ENCODE data around the gene MAL.

MAL gene

GRCh38 chr2:94985636-94986035 lies 39.9 kb upstream of the MAL start:
- no peak overlapping the region for H4K8ac ChIP-seq (ENCODE audit: low read depth, low read length)
- no peak overlapping the region for H3K14ac ChIP-seq (ENCODE audit: low read length)
- H3K27ac ChIP-seq (ENCODE audit: low read depth, low read length): no peak overlapping the region
- no peaks in the 10 kb centered on the region for H3K79me2 ChIP-seq (ENCODE audit: control insufficient read depth, insufficient read depth, low read length, poor library complexity)
- no peak overlapping the region for H3K18ac ChIP-seq (ENCODE audit: low read length)
- no peak overlapping the region for H3K4me3 ChIP-seq (ENCODE audit: low read depth, low read length)
- peaks cover 2% of the 10 kb centered on the region for H3K9me3 ChIP-seq (ENCODE audit: insufficient read depth, low read depth, low read length)
- no peak overlapping the region for H3K4ac ChIP-seq (ENCODE audit: low read depth, low read length)
- no peak for DNase-seq
- H4K12ac ChIP-seq (ENCODE audit: low read depth, low read length): no peak overlapping the region
- peaks cover 0 to 3% of the 10 kb centered on the region in 2 experiments for H3K4me1 ChIP-seq (ENCODE audit: control insufficient read depth in 1 of 2, insufficient read depth in 2 of 2, low read length in 2 of 2)
- H3K23ac ChIP-seq (ENCODE audit: low read length): no peak overlapping the region
- no peak overlapping the region for H4K91ac ChIP-seq (ENCODE audit: low read depth, low read length)
- H2AFZ ChIP-seq (ENCODE audit: insufficient read depth, low read length, poor library complexity): no peak overlapping the region
- H2AK5ac ChIP-seq (ENCODE audit: low read length): no peak overlapping the region
- no peaks in the 10 kb centered on the region for H3K79me1 ChIP-seq (ENCODE audit: low read length)
- H3K9ac ChIP-seq (ENCODE audit: low read length): no peak overlapping the region
- H3K36me3 ChIP-seq (ENCODE audit: control insufficient read depth in 1 of 2, insufficient read depth in 2 of 2, low read length in 2 of 2): no peaks in the 10 kb centered on the region
- WGBS (ENCODE audit: extremely low coverage, insufficient coverage, insufficient read length): no CpG with 5 or more reads among the region's 5 CpGs
- no peak overlapping the region for H2BK12ac ChIP-seq (ENCODE audit: low read length)
- no peak overlapping the region for H2BK5ac ChIP-seq (ENCODE audit: low read depth, low read length, poor library complexity)
- H3K4me2 ChIP-seq (ENCODE audit: low read length): no peak overlapping the region
- no peak overlapping the region for H2BK120ac ChIP-seq (ENCODE audit: insufficient read depth, low read length, poor library complexity)
- no peaks in the 10 kb centered on the region for H3K27me3 ChIP-seq (ENCODE audit: insufficient read depth, low read length)

- H3K9ac ChIP-seq (ENCODE audit: low read length): no peak overlapping the region
- no peaks in the 10 kb centered on the region for H3K79me2 ChIP-seq (ENCODE audit: control insufficient read depth, insufficient read depth, low read length, poor library complexity)
- H3K23ac ChIP-seq (ENCODE audit: low read length): no peak overlapping the region
- H4K12ac ChIP-seq (ENCODE audit: low read depth, low read length): no peak overlapping the region
- no peak overlapping the region for H3K4me3 ChIP-seq (ENCODE audit: low read depth, low read length)
- no peak overlapping the region for H3K4ac ChIP-seq (ENCODE audit: low read depth, low read length)
- H4K91ac ChIP-seq (ENCODE audit: low read depth, low read length): no peak overlapping the region
- peaks cover 0 to 3% of the 10 kb centered on the region in 2 experiments for H3K4me1 ChIP-seq (ENCODE audit: control insufficient read depth in 1 of 2, insufficient read depth in 2 of 2, low read length in 2 of 2)
- H3K27ac ChIP-seq (ENCODE audit: low read depth, low read length): no peak overlapping the region
- DNase-seq: peak; percentile 54 to 82
- no peak overlapping the region for H4K8ac ChIP-seq (ENCODE audit: low read depth, low read length)
- H3K4me2 ChIP-seq (ENCODE audit: low read length): no peak overlapping the region
- no CpG with 5 or more reads among the region's 3 CpGs for WGBS (ENCODE audit: extremely low coverage, insufficient coverage, insufficient read length)
- H3K14ac ChIP-seq (ENCODE audit: low read length): no peak overlapping the region
- no peaks in the 10 kb centered on the region for H3K9me3 ChIP-seq (ENCODE audit: insufficient read depth, low read depth, low read length)
- H2BK120ac ChIP-seq (ENCODE audit: insufficient read depth, low read length, poor library complexity): no peak overlapping the region
- H3K18ac ChIP-seq (ENCODE audit: low read length): no peak overlapping the region
- no peaks in the 10 kb centered on the region for H3K36me3 ChIP-seq (ENCODE audit: control insufficient read depth in 1 of 2, insufficient read depth in 2 of 2, low read length in 2 of 2)
- no peaks in the 10 kb centered on the region for H3K27me3 ChIP-seq (ENCODE audit: insufficient read depth, low read length)
- H2AFZ ChIP-seq (ENCODE audit: insufficient read depth, low read length, poor library complexity): no peak overlapping the region
- H3K79me1 ChIP-seq (ENCODE audit: low read length): no peaks in the 10 kb centered on the region
- H2BK5ac ChIP-seq (ENCODE audit: low read depth, low read length, poor library complexity): no peak overlapping the region
- no peak overlapping the region for H2AK5ac ChIP-seq (ENCODE audit: low read length)
- H2BK12ac ChIP-seq (ENCODE audit: low read length): no peak overlapping the region
Observed at GRCh38 chr2:94986392-94986963, 39.0 kb upstream of the MAL start.

- no peak overlapping the region for H3K4me3 ChIP-seq (ENCODE audit: low read depth, low read length)
- H3K79me2 ChIP-seq (ENCODE audit: control insufficient read depth, insufficient read depth, low read length, poor library complexity): no peaks in the 10 kb centered on the region
- no peak overlapping the region for H3K27ac ChIP-seq (ENCODE audit: low read depth, low read length)
- H3K4me1 ChIP-seq (ENCODE audit: control insufficient read depth in 1 of 2, insufficient read depth in 2 of 2, low read length in 2 of 2): peaks cover 0 to 3% of the 10 kb centered on the region in 2 experiments
- no peak overlapping the region for H2AK5ac ChIP-seq (ENCODE audit: low read length)
- H3K4me2 ChIP-seq (ENCODE audit: low read length): no peak overlapping the region
- H3K9ac ChIP-seq (ENCODE audit: low read length): no peak overlapping the region
- H2BK12ac ChIP-seq (ENCODE audit: low read length): no peak overlapping the region
- no peak overlapping the region for H3K4ac ChIP-seq (ENCODE audit: low read depth, low read length)
- no peak overlapping the region for H3K18ac ChIP-seq (ENCODE audit: low read length)
- no peaks in the 10 kb centered on the region for H3K79me1 ChIP-seq (ENCODE audit: low read length)
- no CpG with 5 or more reads among the region's 15 CpGs for WGBS (ENCODE audit: extremely low coverage, insufficient coverage, insufficient read length)
- no peak overlapping the region for H2BK120ac ChIP-seq (ENCODE audit: insufficient read depth, low read length, poor library complexity)
- no peak overlapping the region for H4K12ac ChIP-seq (ENCODE audit: low read depth, low read length)
- H2AFZ ChIP-seq (ENCODE audit: insufficient read depth, low read length, poor library complexity): no peak overlapping the region
- H4K91ac ChIP-seq (ENCODE audit: low read depth, low read length): no peak overlapping the region
- H3K14ac ChIP-seq (ENCODE audit: low read length): no peak overlapping the region
- no peak overlapping the region for H3K23ac ChIP-seq (ENCODE audit: low read length)
- H2BK5ac ChIP-seq (ENCODE audit: low read depth, low read length, poor library complexity): no peak overlapping the region
- H4K8ac ChIP-seq (ENCODE audit: low read depth, low read length): no peak overlapping the region
- no peaks in the 10 kb centered on the region for H3K9me3 ChIP-seq (ENCODE audit: insufficient read depth, low read depth, low read length)
- no peak for DNase-seq
- H3K36me3 ChIP-seq (ENCODE audit: control insufficient read depth in 1 of 2, insufficient read depth in 2 of 2, low read length in 2 of 2): no peaks in the 10 kb centered on the region
- no peaks in the 10 kb centered on the region for H3K27me3 ChIP-seq (ENCODE audit: insufficient read depth, low read length)
Observed at GRCh38 chr2:94987074-94988020, 38.2 kb upstream of the MAL start.

GRCh38 chr2:94990956-94991355 lies 34.6 kb upstream of the MAL start:
- Histone ChIP-seq H3K4me2 (ENCODE audit: low read length) (no peak overlapping the region), H3K9ac (ENCODE audit: low read length) (no peak overlapping the region), H3K27me3 (ENCODE audit: insufficient read depth, low read length) (no peaks in the 10 kb centered on the region), H3K14ac (ENCODE audit: low read length) (no peak overlapping the region), H3K18ac (ENCODE audit: low read length) (no peak overlapping the region), H2AFZ (ENCODE audit: insufficient read depth, low read length, poor library complexity) (no peak overlapping the region), H3K79me1 (ENCODE audit: low read length) (no peaks in the 10 kb centered on the region), H4K8ac (ENCODE audit: low read depth, low read length) (no peak overlapping the region), H2BK120ac (ENCODE audit: insufficient read depth, low read length, poor library complexity) (no peak overlapping the region), H2BK5ac (ENCODE audit: low read depth, low read length, poor library complexity) (no peak overlapping the region), H3K4me3 (ENCODE audit: low read depth, low read length) (no peak overlapping the region), H2BK12ac (ENCODE audit: low read length) (no peak overlapping the region), H3K4ac (ENCODE audit: low read depth, low read length) (no peak overlapping the region), H3K9me3 (ENCODE audit: insufficient read depth, low read depth, low read length) (peaks cover 8% of the 10 kb centered on the region), H3K79me2 (ENCODE audit: control insufficient read depth, insufficient read depth, low read length, poor library complexity) (no peaks in the 10 kb centered on the region), H2AK5ac (ENCODE audit: low read length) (no peak overlapping the region), H3K4me1 (ENCODE audit: control insufficient read depth in 1 of 2, insufficient read depth in 2 of 2, low read length in 2 of 2) (no peaks in the 10 kb centered on the region), H3K27ac (ENCODE audit: low read depth, low read length) (no peak overlapping the region), H3K36me3 (ENCODE audit: control insufficient read depth in 1 of 2, insufficient read depth in 2 of 2, low read length in 2 of 2) (no peaks in the 10 kb centered on the region), H4K12ac (ENCODE audit: low read depth, low read length) (no peak overlapping the region), H4K91ac (ENCODE audit: low read depth, low read length) (no peak overlapping the region), H3K23ac (ENCODE audit: low read length) (no peak overlapping the region)
- DNase-seq: no peak
